NT2/D1 (cell line): ENCODE results near the gene ABCC12.

Experiments used
- SUZ12 ChIP-seq: IDR thresholded peaks from 2 replicates; pipeline ENCODE4 v1.6.1; 2011; ENCODE audit not compliant: insufficient read length, insufficient read depth; ENCODE audit errors: extremely low read depth
- YY1 ChIP-seq: IDR thresholded peaks from 2 replicates; pipeline ENCODE4 v1.6.1; 2011; ENCODE audit not compliant: insufficient read length, insufficient read depth
- ZNF274 ChIP-seq: IDR thresholded peaks from 2 replicates; pipeline ENCODE4 v1.6.1; 2011; ENCODE audit warnings: mild to moderate bottlenecking, low read depth, low read length

DNA sequence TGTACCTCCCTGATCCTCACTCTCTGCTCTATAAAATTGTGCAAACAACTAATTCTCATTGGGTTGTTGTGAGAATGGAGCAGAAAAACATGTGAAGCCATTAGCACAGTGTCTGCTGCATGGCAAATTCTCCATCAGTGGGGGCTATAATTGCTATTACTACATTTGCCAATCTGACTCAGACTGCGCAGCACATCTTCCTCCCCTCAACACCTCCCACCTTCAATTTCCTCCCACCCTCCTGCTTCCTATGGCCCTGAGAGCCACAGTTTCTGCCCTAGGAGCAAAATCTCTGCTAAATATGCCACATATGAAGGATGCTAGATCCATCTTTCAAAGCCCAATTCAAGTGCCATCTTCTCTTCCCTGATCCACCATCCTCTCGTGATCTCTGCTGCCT lies 37.0 kb downstream of the ABCC12 start:
- TF ChIP-seq ZNF274 (no peak), SUZ12 (no peak), YY1 (no peak)
